ENCODE results near the gene MBD1.

DNA sequence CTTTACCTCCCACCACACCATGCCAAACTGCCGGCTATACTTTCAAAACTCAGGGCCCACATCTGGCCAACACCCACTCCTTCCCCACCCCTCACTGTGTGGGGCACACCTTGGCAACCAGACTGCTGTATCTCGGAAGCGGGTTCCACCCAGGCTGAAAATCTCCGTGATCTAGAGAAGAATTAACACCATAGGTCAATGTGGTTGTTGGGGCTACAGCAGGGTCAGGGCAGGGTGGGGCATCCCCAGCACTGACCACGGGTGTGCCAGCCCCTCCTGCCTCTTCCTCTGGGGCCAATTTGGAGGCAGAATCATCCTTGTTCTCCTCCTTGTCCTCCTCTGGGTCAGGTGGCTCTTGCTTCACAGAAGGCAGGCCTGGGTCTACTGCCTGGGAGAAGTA, 8.8 kb downstream of the MBD1 start:
- TF ChIP-seq, protein P1, sequence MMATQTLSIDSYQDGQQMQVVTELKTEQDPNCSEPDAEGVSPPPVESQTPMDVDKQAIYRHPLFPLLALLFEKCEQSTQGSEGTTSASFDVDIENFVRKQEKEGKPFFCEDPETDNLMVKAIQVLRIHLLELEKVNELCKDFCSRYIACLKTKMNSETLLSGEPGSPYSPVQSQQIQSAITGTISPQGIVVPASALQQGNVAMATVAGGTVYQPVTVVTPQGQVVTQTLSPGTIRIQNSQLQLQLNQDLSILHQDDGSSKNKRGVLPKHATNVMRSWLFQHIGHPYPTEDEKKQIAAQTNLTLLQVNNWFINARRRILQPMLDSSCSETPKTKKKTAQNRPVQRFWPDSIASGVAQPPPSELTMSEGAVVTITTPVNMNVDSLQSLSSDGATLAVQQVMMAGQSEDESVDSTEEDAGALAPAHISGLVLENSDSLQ (IDR thresholded peaks at IDR 0.05): no peak
- no peak for TF ChIP-seq BHLHE40 (IDR thresholded peaks at IDR 0.05; ENCODE audit: borderline replicate concordance)
